GM21825 (cell line): ENCODE data around the gene MOCS3.
"Not testable (repeated sequence)": the region's sequence is repeated elsewhere in the genome, so short reads cannot be mapped to it uniquely, and the experiment has no call there.

Experiments
- ATAC-seq: cut with Tn5 transposase; IDR thresholded peaks from one replicate; pipeline ENCODE4 v1.9.1; 2021; ENCODE audit warnings: mild to moderate bottlenecking, moderate library complexity; ENCODE audit not compliant: unreplicated experiment

The MOCS3 gene

GRCh38 chr20:50932016-50932485, 26.6 kb upstream of the MOCS3 start:
- no peak for ATAC-seq

- no peak for ATAC-seq
These were observed 25.8 kb upstream of the MOCS3 start for GRCh38 chr20:50932691-50933280.

- no peak for ATAC-seq
These were observed 25.0 kb upstream of the MOCS3 start for GRCh38 chr20:50933589-50933988.

- ATAC-seq, result no peak
These were observed 15.5 kb upstream of the MOCS3 start for GRCh38 chr20:50943069-50943468.

GRCh38 chr20:50948132-50948785, 10.4 kb upstream of the MOCS3 start:
- no peak for ATAC-seq

- no peak for ATAC-seq
These were observed 5.4 kb upstream of the MOCS3 start for GRCh38 chr20:50953196-50953595.

- no peak for ATAC-seq
These were observed 4.8 kb upstream of the MOCS3 start for GRCh38 chr20:50953821-50954220.

GRCh38 chr20:50957276-50957675, 1.3 kb upstream of the MOCS3 start:
- ATAC-seq, result no peak

- ATAC-seq, result peak; percentile 73
These were observed 612 bp upstream of the MOCS3 start, which contains the start of gene DPM1 for GRCh38 chr20:50957798-50958614. Gene DPM1 (minus strand): TSS chr20:50958532. CDS start chr20:50958523, 9 bp downstream.

- ATAC-seq, result no peak
These were observed 1.0 kb downstream of the MOCS3 start for GRCh38 chr20:50959543-50960126.

GRCh38 chr20:50967586-50967985, 9.0 kb downstream of the MOCS3 start:
- no peak for ATAC-seq

- no peak for ATAC-seq
These were observed 9.7 kb downstream of the MOCS3 start for GRCh38 chr20:50968289-50968688.

GRCh38 chr20:50969435-50969834, 10.8 kb downstream of the MOCS3 start:
- no peak for ATAC-seq

- ATAC-seq, result no peak
These were observed 11.3 kb downstream of the MOCS3 start for GRCh38 chr20:50969912-50970311.

GRCh38 chr20:50975701-50976330, 17.2 kb downstream of the MOCS3 start:
- ATAC-seq, result no peak

GRCh38 chr20:50977066-50978021, 18.7 kb downstream of the MOCS3 start:
- ATAC-seq, result no peak

- not testable (repeated sequence) for ATAC-seq
These were observed 19.9 kb downstream of the MOCS3 start for GRCh38 chr20:50978533-50978932.

- no peak for ATAC-seq
These were observed 21.6 kb downstream of the MOCS3 start for GRCh38 chr20:50980071-50980681.
